Progenitor cell of endocrine pancreas (in vitro differentiated cells): ENCODE measurements around the gene TMEM38B. TPM values are rescaled to one million over a fixed set of nuclear protein-coding genes. Genes with fewer than 3 reads are reported as not detected.

ENCODE experiments used
- DNase-seq: peaks from one replicate; pipeline ENCODE4 v3.0.0; 2021; ENCODE audit warnings: low spot score; ENCODE audit not compliant: unreplicated experiment
- H3K27ac Mint-ChIP-seq: 2 replicates; pipeline ENCODE4 v1.8.0; 2021; ENCODE audit warnings: mild to moderate bottlenecking, moderate library complexity, mixed read lengths
- H3K27me3 Mint-ChIP-seq: 2 replicates; pipeline ENCODE4 v1.8.0; 2021; ENCODE audit warnings: mixed read lengths
- H3K36me3 Mint-ChIP-seq: 2 replicates; pipeline ENCODE4 v1.8.0; 2022; ENCODE audit warnings: mixed read lengths; ENCODE audit not compliant: insufficient read depth
- H3K4me1 Mint-ChIP-seq: 2 replicates; pipeline ENCODE4 v1.8.0; 2021; ENCODE audit warnings: low read depth, mixed read lengths
- H3K4me3 Mint-ChIP-seq: 2 replicates; pipeline ENCODE4 v1.8.0; 2021; ENCODE audit warnings: low read depth, mild to moderate bottlenecking, moderate library complexity, mixed read lengths
- H3K9me3 Mint-ChIP-seq: 2 replicates; pipeline ENCODE4 v1.8.0; 2021; ENCODE audit warnings: low read depth, mixed read lengths
- CTCF ChIP-seq: fragments of 200-600 bp; sonication (generic); IDR thresholded peaks from one replicate; pipeline ENCODE4 v1.5.0; 2021; ENCODE audit warnings: antibody characterized with exemption, mild to moderate bottlenecking; ENCODE audit not compliant: unreplicated experiment
- total RNA-seq: library from RNA; stranded (reverse); gene quantifications from 2 replicates; pipeline ENCODE4 v1.2.1, GENCODE V29; 2021

Gene TMEM38B
- total RNA-seq, 1 donor from 2014 or later: 19.3 TPM

DNA sequence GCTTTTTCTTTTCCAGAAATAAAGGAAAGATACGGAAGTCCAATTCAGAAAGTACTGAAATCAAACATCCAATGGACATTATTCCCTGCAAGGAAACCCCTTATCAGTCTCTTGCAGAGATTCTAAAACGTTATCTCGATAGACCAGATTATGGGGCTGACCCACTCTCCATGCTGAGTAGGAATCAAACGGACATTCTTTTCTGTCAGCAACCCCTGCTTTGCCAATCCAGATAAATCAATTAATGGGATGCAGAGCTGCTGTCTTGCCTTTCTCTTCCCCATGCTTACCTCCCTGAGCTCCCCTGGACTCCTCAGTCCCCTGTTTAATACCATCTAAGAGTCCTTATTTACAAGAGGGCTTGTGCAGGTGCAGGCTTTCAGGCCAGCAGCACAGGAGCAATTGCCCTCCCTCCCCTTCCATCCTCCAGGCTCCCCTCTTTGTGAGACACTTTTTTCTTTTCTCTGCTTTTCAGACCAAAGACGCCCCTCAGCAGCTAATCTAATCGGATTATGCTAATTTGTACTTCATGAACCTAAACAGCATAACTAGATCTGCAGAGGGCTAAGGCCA lies 17.9 kb upstream of the TMEM38B start:
- Mint-ChIP-seq H3K4me1 (peaks cover 11% of the 10 kb centered on the region), H3K36me3 (no peaks in the 10 kb centered on the region), H3K4me3 (no peak overlapping the region), H3K27me3 (peaks cover 11% of the 10 kb centered on the region), H3K27ac (no peak overlapping the region), H3K9me3 (no peaks in the 10 kb centered on the region)
- no peak for TF ChIP-seq CTCF
- DNase-seq: no peak

GRCh38 chr9:105678163-105678562 lies 16.2 kb upstream of the TMEM38B start:
- peaks cover 11% of the 10 kb centered on the region for H3K4me1 Mint-ChIP-seq
- H3K27ac Mint-ChIP-seq: no peak overlapping the region
- DNase-seq: no peak
- H3K36me3 Mint-ChIP-seq: no peaks in the 10 kb centered on the region
- no peaks in the 10 kb centered on the region for H3K9me3 Mint-ChIP-seq
- H3K27me3 Mint-ChIP-seq: peaks cover 4% of the 10 kb centered on the region
- H3K4me3 Mint-ChIP-seq: no peak overlapping the region
- TF ChIP-seq CTCF: no peak

- H3K27ac Mint-ChIP-seq: no peak overlapping the region
- no peak for TF ChIP-seq CTCF
- no peaks in the 10 kb centered on the region for H3K9me3 Mint-ChIP-seq
- no peaks in the 10 kb centered on the region for H3K36me3 Mint-ChIP-seq
- peaks cover 4% of the 10 kb centered on the region for H3K27me3 Mint-ChIP-seq
- peaks cover 11% of the 10 kb centered on the region for H3K4me1 Mint-ChIP-seq
- no peak overlapping the region for H3K4me3 Mint-ChIP-seq
- DNase-seq: no peak
These were observed 15.6 kb upstream of the TMEM38B start for GRCh38 chr9:105678781-105679180.

DNA sequence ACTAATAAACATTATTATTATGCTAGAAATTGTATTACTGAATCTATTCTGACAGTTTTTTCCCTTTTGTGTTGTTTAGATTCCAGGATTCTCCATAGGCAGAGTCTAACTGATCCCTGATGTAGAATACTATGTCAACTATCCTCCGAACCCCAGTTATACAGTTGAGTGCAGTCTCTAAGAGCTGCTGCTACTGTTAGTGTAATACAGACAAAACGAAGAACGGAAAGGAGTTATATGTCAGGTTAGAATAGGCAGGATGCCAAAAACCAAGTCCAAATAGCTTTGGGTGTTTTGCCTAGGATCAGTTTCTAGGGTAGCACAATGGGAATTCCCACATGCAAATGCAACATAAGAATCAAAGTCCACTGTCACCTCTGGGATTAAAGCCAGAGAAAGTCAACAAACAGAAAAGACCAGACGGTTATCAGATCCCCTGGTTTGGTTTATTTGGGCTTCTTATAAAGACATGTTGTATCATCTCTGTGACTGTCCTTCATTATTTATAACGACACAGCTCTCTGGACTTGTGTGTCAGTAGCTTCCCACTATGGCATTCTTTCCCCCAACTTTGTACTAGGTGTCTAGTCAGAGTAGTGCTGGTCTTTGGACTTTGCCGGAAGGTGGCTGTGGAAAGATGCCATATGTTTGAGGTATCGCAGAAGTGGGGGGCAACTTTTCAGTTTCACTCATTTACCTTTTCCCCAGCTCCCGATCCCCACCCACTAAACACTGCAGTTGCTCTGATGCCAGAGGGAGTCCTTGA lies 14.9 kb upstream of the TMEM38B start:
- no peak for TF ChIP-seq CTCF
- H3K9me3 Mint-ChIP-seq: no peaks in the 10 kb centered on the region
- H3K4me3 Mint-ChIP-seq: no peak overlapping the region
- no peak overlapping the region for H3K27ac Mint-ChIP-seq
- H3K36me3 Mint-ChIP-seq: no peaks in the 10 kb centered on the region
- peaks cover 11% of the 10 kb centered on the region for H3K4me1 Mint-ChIP-seq
- peaks cover 4% of the 10 kb centered on the region for H3K27me3 Mint-ChIP-seq
- no peak for DNase-seq

- H3K27ac Mint-ChIP-seq: no peak overlapping the region
- no peak for TF ChIP-seq CTCF
- H3K9me3 Mint-ChIP-seq: no peaks in the 10 kb centered on the region
- DNase-seq: no peak
- peaks cover 11% of the 10 kb centered on the region for H3K4me1 Mint-ChIP-seq
- H3K27me3 Mint-ChIP-seq: peaks cover 4% of the 10 kb centered on the region
- no peak overlapping the region for H3K4me3 Mint-ChIP-seq
- no peaks in the 10 kb centered on the region for H3K36me3 Mint-ChIP-seq
These were observed 13.0 kb upstream of the TMEM38B start for GRCh38 chr9:105681313-105681712.
